Endothelial cell of umbilical vein (primary cell): ENCODE measurements around the gene TARS1. TPM values are rescaled to one million over a fixed set of nuclear protein-coding genes. Genes with fewer than 3 reads are reported as not detected.
A peak's percentile ranks its signal among the peaks of the same experiment; 100 is the strongest.
"Not testable (repeated sequence)": the region's sequence is repeated elsewhere in the genome, so short reads cannot be mapped to it uniquely, and the experiment has no call there.

Experiments
- BruUV-seq: library from RNA; stranded (reverse); fragments of 400-500 nt; replicated peaks from 2 replicates; lab custom pipeline; 2021; lab: Mats Ljungman, UMichigan
- CTCF ChIA-PET: fragments of 300-600, 350-600 bp; sonication (Branson Sonifier 250); formaldehyde crosslinking; loops from one replicate; lab custom pipeline; 2021; ENCODE audit warnings: antibody characterized with exemption, inconsistent platforms; lab: Charles Lee
- POLR2A ChIA-PET: fragments of 300-600, 350-600 bp; sonication (Branson Sonifier 250); formaldehyde crosslinking; loops from one replicate; lab custom pipeline; 2021; ENCODE audit warnings: antibody characterized with exemption, inconsistent platforms; lab: Charles Lee
- DNase-seq: peaks from one replicate; pipeline ENCODE4 v3.0.0-alpha.2; 2011; ENCODE audit warnings: low read depth, low spot score
- FAIRE-seq: peaks from 2 replicates; lab custom pipeline; 2011; peaks lifted over from hg19 to GRCh38; lab: Jason Lieb, UNC
- H2AFZ ChIP-seq: 2 replicates; pipeline ENCODE4 v1.6.0; 2012; ENCODE audit warnings: low read depth, low read length, control low read depth, inconsistent platforms
- H3K27ac ChIP-seq: 2 replicates; pipeline ENCODE4 v1.5.1; 2011; ENCODE audit warnings: low read depth, mild to moderate bottlenecking, control low read depth, low read length, moderate library complexity; ENCODE audit not compliant: insufficient read depth
- H3K27me3 ChIP-seq, 2 experiments: 2 replicates each; pipeline versions ENCODE4 v1.6.0 to v1.6.1; 2011; ENCODE audit warnings: low read length in 2 of 2, mixed read lengths in 1 of 2; ENCODE audit not compliant: control insufficient read depth in 2 of 2, insufficient read depth in 2 of 2
- H3K36me3 ChIP-seq, 2 experiments: 2 replicates in 1 of 2; 3 replicates in 1 of 2; pipeline ENCODE4 v1.5.1; 2011; ENCODE audit warnings: low read length in 2 of 2, mild to moderate bottlenecking in 1 of 2, moderate library complexity in 1 of 2; ENCODE audit not compliant: control insufficient read depth in 2 of 2, insufficient read depth in 2 of 2; ENCODE audit errors: extremely low read depth in 1 of 2
- H3K4me1 ChIP-seq: 3 replicates; pipeline ENCODE4 v1.5.1; 2011; ENCODE audit warnings: mild to moderate bottlenecking, low read length; ENCODE audit not compliant: control insufficient read depth, insufficient read depth; ENCODE audit errors: extremely low read depth
- H3K4me2 ChIP-seq: 2 replicates; pipeline ENCODE4 v1.6.1; 2011; ENCODE audit warnings: low read length, control low read depth, mixed read lengths; ENCODE audit not compliant: insufficient read depth
- H3K4me3 ChIP-seq, 3 experiments: fragments of 200-600 bp in 1 of 3; sonication (generic), shearing (Covaris generic) in 1 of 3; replicated peaks in 1 of 3; 2 replicates each; pipeline ENCODE4 v1.5.1; 2011 to 2016; ENCODE audit warnings: control low read depth in 3 of 3, low read length in 3 of 3, mild to moderate bottlenecking in 2 of 3, inconsistent platforms in 1 of 3, low read depth in 1 of 3, moderate library complexity in 1 of 3; ENCODE audit not compliant: insufficient read depth in 1 of 3
- H3K79me2 ChIP-seq: 2 replicates; pipeline ENCODE4 v1.6.0; 2012; ENCODE audit warnings: low read length, inconsistent platforms; ENCODE audit not compliant: control insufficient read depth, insufficient read depth
- H3K9ac ChIP-seq: replicated peaks from 2 replicates; pipeline ENCODE3; 2011; ENCODE audit warnings: low read length, control low read depth; ENCODE audit not compliant: insufficient read depth; ENCODE audit errors: extremely low read depth
- H3K9me1 ChIP-seq: replicated peaks from 3 replicates; pipeline ENCODE4 v1.6.0; 2011; ENCODE audit warnings: mild to moderate bottlenecking, low read length; ENCODE audit not compliant: control insufficient read depth, insufficient read depth; ENCODE audit errors: extremely low read depth
- H3K9me3 ChIP-seq: replicated peaks from 2 replicates; pipeline ENCODE4 v1.5.1; 2012; ENCODE audit warnings: low read length, inconsistent platforms; ENCODE audit not compliant: control insufficient read depth, insufficient read depth
- H4K20me1 ChIP-seq: replicated peaks from 2 replicates; pipeline ENCODE3; 2011; ENCODE audit warnings: mild to moderate bottlenecking, low read length; ENCODE audit not compliant: control insufficient read depth, insufficient read depth; ENCODE audit errors: extremely low read depth
- CTCF ChIP-seq, 2 donors: IDR thresholded peaks; 1 replicate in 1 of 2; 2 replicates in 1 of 2; pipeline ENCODE4 v1.5.1; 2011; ENCODE audit warnings: low read length in 2 of 2, mild to moderate bottlenecking in 2 of 2, moderate library complexity in 2 of 2, control low read depth in 1 of 2, inconsistent platforms in 1 of 2, low read depth in 1 of 2; ENCODE audit not compliant: insufficient read depth in 1 of 2; ENCODE audit errors: extremely low read depth in 1 of 2
- GATA2 ChIP-seq: IDR thresholded peaks from 2 replicates; pipeline ENCODE4 v1.7.0; 2011; ENCODE audit warnings: low read depth, mild to moderate bottlenecking, moderate library complexity, mixed read lengths, low read length; ENCODE audit not compliant: insufficient read length, insufficient read depth
- JUN ChIP-seq: IDR thresholded peaks from 2 replicates; pipeline ENCODE4 v1.6.1; 2011; ENCODE audit warnings: borderline replicate concordance, low read depth; ENCODE audit not compliant: insufficient read length, insufficient read depth
- POLR2A ChIP-seq: IDR thresholded peaks from 2 replicates; pipeline ENCODE4 v1.6.1; 2012; ENCODE audit warnings: low read depth, mild to moderate bottlenecking, control low read depth, low read length
- POLR2AphosphoS5 ChIP-seq: IDR thresholded peaks from 2 replicates; pipeline ENCODE4 v1.6.1; 2012; ENCODE audit warnings: low read depth, mild to moderate bottlenecking, control low read depth, low read length, moderate library complexity; ENCODE audit not compliant: insufficient read depth
- dilution Hi-C: fragments of 300-500 bp; cut with MboI; formaldehyde crosslinking; loops from one replicate; pipeline ENCODE4 v1.15.0; 2019; ENCODE audit warnings: low sequenced_read_pairs; ENCODE audit not compliant: extremely low pct_ligation_motif_present
- intact Hi-C: fragments of 100-400 bp; cut with micrococcal nuclease; formaldehyde crosslinking; loops from one replicate; pipeline ENCODE4 v1.10.0; 2022
- polyA plus RNA-seq, 4 experiments: library from polyadenylated mRNA; depleted of rRNA in 3 of 4; stranded (reverse) in 3 of 4; unstranded in 1 of 4; fragments of >200 nt; gene quantifications; 2 replicates each; pipeline versions ENCODE4 v1.2.1 to v1.2.3, GENCODE V29; 2011 to 2012; ENCODE audit warnings: missing spikeins in 1 of 4
- total RNA-seq: library from RNA; stranded (reverse); gene quantifications from 2 replicates; pipeline ENCODE4 v1.2.3, GENCODE V29; 2021

TARS1 gene
- total and polyA plus RNA-seq, 2 donors (not counting 3 experiments of a cell fraction or from before 2014, with no cell fraction given) = 39.1 to 175 TPM

- H3K36me3 ChIP-seq, H4K20me1 ChIP-seq, POLR2A ChIA-PET, H3K27me3 ChIP-seq, H3K4me2 ChIP-seq, H3K9me1 ChIP-seq, H3K27ac ChIP-seq, H3K9me3 ChIP-seq, H3K9ac ChIP-seq, BruUV-seq, H3K4me1 ChIP-seq, H2AFZ ChIP-seq, dilution Hi-C loops, H3K4me3 ChIP-seq: not testable (repeated sequence)
- FAIRE-seq (peak; percentile 83), DNase-seq (peak; percentile 77)
- CTCF ChIA-PET = interaction anchor here (0.6 to 6.7 kb wide), 48 partner anchors 9 to 1030 kb away, joined by 3 to 161 read pairs (median 4); partner anchors contain the start of gene RXFP3
- intact Hi-C loops = loop anchor here (1.0 to 10.0 kb wide), 2 partner anchors 149 to 534 kb away; no protein-coding TSS in a partner anchor
- peak; percentile 70 to 75 for TF ChIP-seq CTCF (IDR thresholded peaks at IDR 0.05; ENCODE audit: extremely low read depth in 1 of 2, insufficient read depth in 1 of 2, low read depth in 1 of 2, low read length in 2 of 2)
- H3K79me2 ChIP-seq = peaks cover 11% of the 10 kb centered on the region
Measured at GRCh38 chr5:33435893-33436490, 4.8 kb upstream of the TARS1 start.

- Histone ChIP-seq H3K4me1 (peaks cover 22% of the 10 kb centered on the region), H3K79me2 (peaks cover 40% of the 10 kb centered on the region), H3K9ac (peak overlapping the region; percentile 84), H2AFZ (no peak overlapping the region), H3K27ac (no peak overlapping the region), H3K9me3 (no peaks in the 10 kb centered on the region), H3K27me3 (no peaks in the 10 kb centered on the region), H3K9me1 (no peaks in the 10 kb centered on the region), H3K4me3 (peak overlapping the region in 1 of 3 experiments; percentile 90), H3K36me3 (no peaks in the 10 kb centered on the region), H3K4me2 (peak overlapping the region; percentile 95), H4K20me1 (no peaks in the 10 kb centered on the region)
- dilution Hi-C loops (no loop called here), intact Hi-C loops (loop anchor here (10.0 kb wide), 1 partner anchor 146 kb away; no protein-coding TSS in a partner anchor)
- DNase-seq (no peak), FAIRE-seq (no peak)
- ChIA-PET POLR2A (no interaction called here), CTCF (interaction anchor here (6.7 kb wide), 1 partner anchor 530 kb away, joined by 161 read pairs; no protein-coding TSS in a partner anchor)
- no peak for TF ChIP-seq POLR2AphosphoS5
- TF ChIP-seq GATA2 = no peak
- no peak for TF ChIP-seq JUN
- no peak for TF ChIP-seq POLR2A
- TF ChIP-seq CTCF (IDR thresholded peaks at IDR 0.05; ENCODE audit: extremely low read depth in 1 of 2, insufficient read depth in 1 of 2, low read depth in 1 of 2, low read length in 2 of 2) = no peak
- no TSS peak for BruUV-seq
Measured at GRCh38 chr5:33438996-33439395, 1.8 kb upstream of the TARS1 start.
